HL-60 (cell line): ENCODE results near the gene SMCO2.

Source experiments
- GABPA ChIP-seq: IDR thresholded peaks from 2 replicates; pipeline ENCODE4 v1.6.1; 2012; ENCODE audit warnings: low read depth
- POLR2AphosphoS5 ChIP-seq: IDR thresholded peaks from 2 replicates; pipeline ENCODE4 v1.6.1; 2012; ENCODE audit warnings: low read depth
- REST ChIP-seq: IDR thresholded peaks from 2 replicates; pipeline ENCODE4 v1.6.1; 2012; ENCODE audit warnings: low read depth; ENCODE audit not compliant: insufficient replicate concordance
- SPI1 ChIP-seq: IDR thresholded peaks from 2 replicates; pipeline ENCODE4 v1.6.1; 2012; ENCODE audit warnings: low read depth, mild to moderate bottlenecking, borderline replicate concordance
- TF ChIP-seq, protein P1 (sequence below): IDR thresholded peaks from one replicate; pipeline ENCODE4 v1.5.1; 2011; ENCODE audit warnings: low read length, control low read depth, inconsistent platforms; ENCODE audit not compliant: insufficient read depth

GRCh38 chr12:27524494-27524835, 77.9 kb downstream of the SMCO2 start:
- TF ChIP-seq REST (no peak), POLR2AphosphoS5 (no peak), SPI1 (no peak), GABPA (no peak)
- TF ChIP-seq, protein P1, sequence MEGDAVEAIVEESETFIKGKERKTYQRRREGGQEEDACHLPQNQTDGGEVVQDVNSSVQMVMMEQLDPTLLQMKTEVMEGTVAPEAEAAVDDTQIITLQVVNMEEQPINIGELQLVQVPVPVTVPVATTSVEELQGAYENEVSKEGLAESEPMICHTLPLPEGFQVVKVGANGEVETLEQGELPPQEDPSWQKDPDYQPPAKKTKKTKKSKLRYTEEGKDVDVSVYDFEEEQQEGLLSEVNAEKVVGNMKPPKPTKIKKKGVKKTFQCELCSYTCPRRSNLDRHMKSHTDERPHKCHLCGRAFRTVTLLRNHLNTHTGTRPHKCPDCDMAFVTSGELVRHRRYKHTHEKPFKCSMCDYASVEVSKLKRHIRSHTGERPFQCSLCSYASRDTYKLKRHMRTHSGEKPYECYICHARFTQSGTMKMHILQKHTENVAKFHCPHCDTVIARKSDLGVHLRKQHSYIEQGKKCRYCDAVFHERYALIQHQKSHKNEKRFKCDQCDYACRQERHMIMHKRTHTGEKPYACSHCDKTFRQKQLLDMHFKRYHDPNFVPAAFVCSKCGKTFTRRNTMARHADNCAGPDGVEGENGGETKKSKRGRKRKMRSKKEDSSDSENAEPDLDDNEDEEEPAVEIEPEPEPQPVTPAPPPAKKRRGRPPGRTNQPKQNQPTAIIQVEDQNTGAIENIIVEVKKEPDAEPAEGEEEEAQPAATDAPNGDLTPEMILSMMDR: no peak
